ENCODE results near the gene HAL. TPM values are rescaled to one million over a fixed set of nuclear protein-coding genes. Genes with fewer than 3 reads are reported as not detected.

HAL gene
- total RNA-seq, 2 experiments from 2014 or later: 0.63 to 0.74 TPM

- POLR2A ChIA-PET: interaction anchor here (0.6 to 1.1 kb wide), 2 partner anchors 18 to 56 kb away, joined by 5 read pairs; partner anchors contain the start of gene AMDHD1
- CTCF ChIA-PET: interaction anchor here (0.8 to 4.7 kb wide), 17 partner anchors 9 to 216 kb away, joined by 3 to 79 read pairs (median 5); partner anchors contain the start of gene CCDC38
- Mint-ChIP-seq H3K27ac (no peak overlapping the region), H3K4me1 (ENCODE audit: low read depth) (peaks cover 6% of the 10 kb centered on the region), H3K27me3 (ENCODE audit: low read depth) (no peaks in the 10 kb centered on the region), H3K36me3 (ENCODE audit: low read depth) (peaks cover 9% of the 10 kb centered on the region), H3K9me3 (ENCODE audit: insufficient read depth) (no peaks in the 10 kb centered on the region), H3K4me3 (no peak overlapping the region)
- ATAC-seq: no peak
- DNase-seq: no peak
Measured at GRCh38 chr12:95999484-95999883, 3.3 kb upstream of the HAL start.

DNA sequence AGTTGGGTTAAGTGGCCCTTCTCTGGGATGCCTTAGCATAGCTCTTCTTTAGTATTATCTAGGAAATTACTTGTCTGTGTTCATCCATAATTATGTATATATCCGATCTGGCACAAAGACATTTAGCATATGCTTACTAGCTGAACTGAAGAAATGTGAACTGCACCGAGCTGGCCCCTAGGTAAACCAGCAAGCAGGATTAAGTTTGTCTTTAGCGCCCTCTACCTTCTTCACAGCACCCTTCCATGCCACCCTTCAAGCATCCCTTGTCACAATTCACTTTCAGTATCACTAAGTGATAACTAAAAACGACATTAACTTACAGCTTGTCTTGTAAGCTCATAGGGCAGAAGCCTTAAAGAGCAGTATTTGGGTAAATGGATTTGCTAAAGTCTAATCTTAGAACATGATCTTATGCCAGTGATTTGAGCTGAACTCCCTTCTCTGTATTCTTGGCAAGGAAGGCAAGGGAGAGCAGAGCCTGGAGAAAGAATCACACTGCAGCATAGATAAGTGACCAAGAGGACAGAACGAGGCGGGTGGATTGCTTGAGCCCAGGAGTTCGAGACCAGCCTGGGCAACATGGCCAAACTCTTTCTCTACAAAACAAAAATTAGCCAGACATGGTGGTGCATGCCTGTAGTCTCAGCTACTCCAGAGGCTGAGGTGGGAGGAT, 2.6 kb upstream of the HAL start:
- Mint-ChIP-seq H3K36me3 (ENCODE audit: low read depth) (peaks cover 4% of the 10 kb centered on the region), H3K4me3 (no peak overlapping the region), H3K27ac (no peak overlapping the region), H3K27me3 (ENCODE audit: low read depth) (no peaks in the 10 kb centered on the region), H3K4me1 (ENCODE audit: low read depth) (peaks cover 6% of the 10 kb centered on the region), H3K9me3 (ENCODE audit: insufficient read depth) (no peaks in the 10 kb centered on the region)
- ATAC-seq (peak; percentile 99), DNase-seq (peak; percentile 73)
- POLR2A ChIA-PET: interaction anchor here (0.7 to 1.1 kb wide), 3 partner anchors 46 to 229 kb away, joined by 3 to 5 read pairs (median 3); partner anchors contain the start of gene AMDHD1
- CTCF ChIA-PET: interaction anchor here (0.6 to 4.7 kb wide), 37 partner anchors 8 to 522 kb away, joined by 3 to 79 read pairs (median 5); partner anchors contain the start of genes AMDHD1, CCDC38 and LTA4H

GRCh38 chr12:95997911-95998510, 1.9 kb upstream of the HAL start:
- Mint-ChIP-seq H3K9me3 (ENCODE audit: insufficient read depth) (no peaks in the 10 kb centered on the region), H3K4me3 (no peak overlapping the region), H3K27ac (no peak overlapping the region), H3K36me3 (ENCODE audit: low read depth) (peaks cover 4% of the 10 kb centered on the region), H3K4me1 (ENCODE audit: low read depth) (peaks cover 6% of the 10 kb centered on the region), H3K27me3 (ENCODE audit: low read depth) (no peaks in the 10 kb centered on the region)
- DNase-seq (no peak), ATAC-seq (no peak)
- ChIA-PET CTCF (interaction anchor here (0.6 to 4.7 kb wide), 31 partner anchors 9 to 523 kb away, joined by 3 to 79 read pairs (median 5); partner anchors contain the start of genes AMDHD1, CCDC38 and LTA4H), POLR2A (interaction anchor here (0.7 to 1.1 kb wide), 3 partner anchors 45 to 230 kb away, joined by 3 to 5 read pairs (median 3); partner anchors contain the start of gene AMDHD1)

DNA sequence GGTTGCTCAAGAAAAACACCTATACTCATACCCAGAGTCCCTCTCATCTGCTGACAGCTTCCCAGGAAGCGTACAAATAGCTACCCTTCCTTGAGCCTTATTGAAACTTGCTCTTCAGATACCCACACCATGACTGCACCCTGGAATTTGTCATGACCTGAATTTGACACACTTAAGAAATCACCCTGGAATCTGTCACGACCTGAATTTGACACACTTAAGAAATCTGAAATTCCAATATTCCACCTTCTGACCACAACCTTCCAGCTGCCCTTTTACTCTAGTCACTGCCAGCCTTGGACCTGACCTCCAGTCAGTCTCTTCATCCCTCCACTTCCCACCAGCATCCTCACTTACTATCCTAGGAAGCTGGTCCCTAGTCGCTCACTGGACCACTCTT, 1.1 kb upstream of the HAL start:
- Mint-ChIP-seq H3K4me3 (no peak overlapping the region), H3K9me3 (ENCODE audit: insufficient read depth) (no peaks in the 10 kb centered on the region), H3K4me1 (ENCODE audit: low read depth) (peaks cover 6% of the 10 kb centered on the region), H3K36me3 (ENCODE audit: low read depth) (no peaks in the 10 kb centered on the region), H3K27me3 (ENCODE audit: low read depth) (no peaks in the 10 kb centered on the region), H3K27ac (no peak overlapping the region)
- DNase-seq (no peak), ATAC-seq (no peak)
- ChIA-PET CTCF (interaction anchor here (0.9 to 4.7 kb wide), 6 partner anchors 8 to 80 kb away, joined by 3 to 79 read pairs (median 16); partner anchors contain the start of genes AMDHD1 and CCDC38), POLR2A (no interaction called here)

GRCh38 chr12:95995238-95996031, 709 bp downstream of the HAL start:
- CTCF ChIA-PET: no interaction called here
- no peak for ATAC-seq
- POLR2A ChIA-PET: no interaction called here
- no peaks in the 10 kb centered on the region for H3K36me3 Mint-ChIP-seq (ENCODE audit: low read depth)
- no peaks in the 10 kb centered on the region for H3K9me3 Mint-ChIP-seq (ENCODE audit: insufficient read depth)
- DNase-seq: no peak
- H3K4me1 Mint-ChIP-seq (ENCODE audit: low read depth): peaks cover 6% of the 10 kb centered on the region
- H3K27ac Mint-ChIP-seq: no peak overlapping the region
- no peak overlapping the region for H3K4me3 Mint-ChIP-seq
- H3K27me3 Mint-ChIP-seq (ENCODE audit: low read depth): no peaks in the 10 kb centered on the region

GRCh38 chr12:95994476-95994875, 1.7 kb downstream of the HAL start:
- Mint-ChIP-seq H3K36me3 (ENCODE audit: low read depth) (no peaks in the 10 kb centered on the region), H3K9me3 (ENCODE audit: insufficient read depth) (no peaks in the 10 kb centered on the region), H3K4me1 (ENCODE audit: low read depth) (peaks cover 6% of the 10 kb centered on the region), H3K27ac (no peak overlapping the region), H3K4me3 (no peak overlapping the region), H3K27me3 (ENCODE audit: low read depth) (no peaks in the 10 kb centered on the region)
- CTCF ChIA-PET: no interaction called here
- DNase-seq: no peak
- no peak for ATAC-seq
- POLR2A ChIA-PET: no interaction called here

DNA sequence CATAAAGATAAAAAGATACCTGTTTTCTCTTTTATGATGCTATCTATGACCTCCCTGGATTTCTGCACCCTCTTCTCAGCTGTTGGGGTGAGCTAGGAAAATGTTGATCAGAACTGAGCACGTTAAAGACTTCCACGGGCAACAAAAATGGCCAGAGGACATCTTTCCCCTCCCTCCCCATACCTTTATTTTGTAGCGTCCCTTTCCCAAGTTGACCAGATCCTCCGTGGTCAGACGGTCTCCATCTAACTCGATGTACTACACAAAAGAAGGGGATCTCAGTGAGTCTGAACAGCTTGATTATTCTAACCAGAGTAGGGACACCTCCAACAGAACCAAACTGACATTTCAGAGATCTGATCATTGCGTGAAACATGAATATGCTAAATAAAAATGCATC, 2.2 kb downstream of the HAL start:
- CTCF ChIA-PET: interaction anchor here (1.3 kb wide), 1 partner anchor 41 kb away, joined by 4 read pairs; no protein-coding TSS in a partner anchor
- POLR2A ChIA-PET: no interaction called here
- ATAC-seq: no peak
- no peak for DNase-seq
- Mint-ChIP-seq H3K27me3 (ENCODE audit: low read depth) (peaks cover under 1% of the 10 kb centered on the region), H3K9me3 (ENCODE audit: insufficient read depth) (no peaks in the 10 kb centered on the region), H3K4me1 (ENCODE audit: low read depth) (peaks cover 6% of the 10 kb centered on the region), H3K36me3 (ENCODE audit: low read depth) (no peaks in the 10 kb centered on the region), H3K4me3 (no peak overlapping the region), H3K27ac (no peak overlapping the region)

DNA sequence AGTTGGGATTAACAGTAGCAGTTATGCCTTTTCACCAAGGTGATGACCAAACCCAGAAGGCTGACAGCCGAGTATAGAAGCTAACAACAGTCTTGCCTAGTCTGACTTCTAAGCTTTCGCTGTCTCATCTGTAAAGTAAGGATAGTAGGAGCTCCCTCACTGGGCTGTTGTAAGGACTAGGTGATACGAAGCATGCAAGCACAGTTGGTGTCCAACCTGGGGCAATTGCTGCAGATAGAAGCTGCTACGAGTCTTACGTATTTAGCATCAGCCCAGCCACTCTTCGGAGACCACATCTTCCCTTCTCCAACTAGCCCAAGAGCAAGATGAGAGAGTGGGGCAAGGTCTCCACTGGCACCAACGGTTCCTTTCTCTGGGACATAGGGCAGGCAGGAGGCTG, 6.0 kb downstream of the HAL start:
- Mint-ChIP-seq H3K4me3 (no peak overlapping the region), H3K4me1 (ENCODE audit: low read depth) (no peaks in the 10 kb centered on the region), H3K27ac (no peak overlapping the region), H3K36me3 (ENCODE audit: low read depth) (no peaks in the 10 kb centered on the region), H3K27me3 (ENCODE audit: low read depth) (peaks cover 3% of the 10 kb centered on the region), H3K9me3 (ENCODE audit: insufficient read depth) (no peaks in the 10 kb centered on the region)
- no peak for ATAC-seq
- CTCF ChIA-PET: interaction anchor here (1.1 to 3.3 kb wide), 3 partner anchors 8 to 73 kb away, joined by 3 to 27 read pairs (median 3); no protein-coding TSS in a partner anchor
- POLR2A ChIA-PET: no interaction called here
- no peak for DNase-seq

GRCh38 chr12:95989504-95990123, 6.5 kb downstream of the HAL start:
- Mint-ChIP-seq H3K27ac (no peak overlapping the region), H3K9me3 (ENCODE audit: insufficient read depth) (no peaks in the 10 kb centered on the region), H3K4me3 (no peak overlapping the region), H3K36me3 (ENCODE audit: low read depth) (no peaks in the 10 kb centered on the region), H3K27me3 (ENCODE audit: low read depth) (peaks cover 3% of the 10 kb centered on the region), H3K4me1 (ENCODE audit: low read depth) (no peaks in the 10 kb centered on the region)
- ATAC-seq (no peak), DNase-seq (no peak)
- CTCF ChIA-PET: interaction anchor here (1.1 to 3.3 kb wide), 3 partner anchors 9 to 73 kb away, joined by 3 to 27 read pairs (median 3); no protein-coding TSS in a partner anchor
- POLR2A ChIA-PET: no interaction called here

- CTCF ChIA-PET: interaction anchor here (3.3 kb wide), 1 partner anchor 10 kb away, joined by 27 read pairs; no protein-coding TSS in a partner anchor
- Mint-ChIP-seq H3K4me3 (no peak overlapping the region), H3K9me3 (ENCODE audit: insufficient read depth) (no peaks in the 10 kb centered on the region), H3K27me3 (ENCODE audit: low read depth) (peaks cover 3% of the 10 kb centered on the region), H3K4me1 (ENCODE audit: low read depth) (no peaks in the 10 kb centered on the region), H3K27ac (no peak overlapping the region), H3K36me3 (ENCODE audit: low read depth) (no peaks in the 10 kb centered on the region)
- ATAC-seq (no peak), DNase-seq (no peak)
- POLR2A ChIA-PET: no interaction called here
Measured at GRCh38 chr12:95988506-95989275, 7.5 kb downstream of the HAL start.

Data from activated CD8-positive, alpha-beta T cell treated with anti-CD3 and anti-CD28 coated beads, Interleukin-2, amount 10 ng/mL, durations not matched to agents 7 days and 5 days (primary cell).